ENCODE data around the gene RPTN.

GRCh38 chr1:152145769-152146168 is 13.3 kb downstream of the RPTN start:
- TF ChIP-seq CTCF (IDR thresholded peaks at IDR 0.05) (no peak), POLR2A (IDR thresholded peaks at IDR 0.05; ENCODE audit: low read depth) (no peak), EP300 (IDR thresholded peaks at IDR 0.05) (no peak)
